22Rv1 (cell line): ENCODE data around the gene C1R.

Experiments
- ZFX ChIP-seq: fragments of 450-650 bp; IDR thresholded peaks from 2 replicates; pipeline ENCODE4 v1.6.1; 2017; ENCODE audit warnings: antibody characterized with exemption, borderline replicate concordance
- TF ChIP-seq, protein P1 (sequence below): fragments of 450-650 bp; IDR thresholded peaks from 2 replicates; pipeline ENCODE4 v1.5.1; 2017; ENCODE audit warnings: mild to moderate bottlenecking

DNA sequence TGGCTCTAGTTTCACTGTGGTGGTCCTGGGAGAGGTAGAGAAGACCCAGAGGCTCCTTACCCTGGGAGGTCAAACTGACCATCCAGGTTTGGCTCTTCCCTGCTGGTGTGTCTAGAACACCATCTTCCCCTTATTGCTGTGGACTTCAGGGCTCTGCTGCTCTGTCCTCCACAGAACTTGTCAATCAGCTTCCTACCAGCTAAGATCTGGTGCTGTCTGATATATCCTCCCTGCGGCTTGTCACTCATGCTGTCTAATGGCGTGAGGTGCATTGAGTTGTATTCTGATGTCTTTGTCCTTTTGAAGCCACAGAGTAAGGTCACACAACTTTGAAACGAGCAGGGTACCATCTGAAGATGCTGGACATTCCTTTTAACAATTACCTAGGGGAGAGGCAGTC lies 24.0 kb upstream of the C1R start:
- TF ChIP-seq, protein P1, sequence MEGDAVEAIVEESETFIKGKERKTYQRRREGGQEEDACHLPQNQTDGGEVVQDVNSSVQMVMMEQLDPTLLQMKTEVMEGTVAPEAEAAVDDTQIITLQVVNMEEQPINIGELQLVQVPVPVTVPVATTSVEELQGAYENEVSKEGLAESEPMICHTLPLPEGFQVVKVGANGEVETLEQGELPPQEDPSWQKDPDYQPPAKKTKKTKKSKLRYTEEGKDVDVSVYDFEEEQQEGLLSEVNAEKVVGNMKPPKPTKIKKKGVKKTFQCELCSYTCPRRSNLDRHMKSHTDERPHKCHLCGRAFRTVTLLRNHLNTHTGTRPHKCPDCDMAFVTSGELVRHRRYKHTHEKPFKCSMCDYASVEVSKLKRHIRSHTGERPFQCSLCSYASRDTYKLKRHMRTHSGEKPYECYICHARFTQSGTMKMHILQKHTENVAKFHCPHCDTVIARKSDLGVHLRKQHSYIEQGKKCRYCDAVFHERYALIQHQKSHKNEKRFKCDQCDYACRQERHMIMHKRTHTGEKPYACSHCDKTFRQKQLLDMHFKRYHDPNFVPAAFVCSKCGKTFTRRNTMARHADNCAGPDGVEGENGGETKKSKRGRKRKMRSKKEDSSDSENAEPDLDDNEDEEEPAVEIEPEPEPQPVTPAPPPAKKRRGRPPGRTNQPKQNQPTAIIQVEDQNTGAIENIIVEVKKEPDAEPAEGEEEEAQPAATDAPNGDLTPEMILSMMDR, result no peak
- TF ChIP-seq ZFX, result no peak
